Astrocyte of the cerebellum (primary cell): Measurements from ENCODE around the gene PCSK6.
"Not testable (repeated sequence)": the region's sequence is repeated elsewhere in the genome, so short reads cannot be mapped to it uniquely, and the experiment has no call there.

Experiments
- DNase-seq: peaks from one replicate; pipeline ENCODE4 v3.0.0-alpha.2; 2011; ENCODE audit warnings: low read depth
- H3K4me3 ChIP-seq: 2 replicates; pipeline ENCODE4 v1.5.1; 2011; ENCODE audit warnings: mild to moderate bottlenecking, low read depth, low read length, moderate library complexity
- in situ Hi-C: cut with HindIII; loops from 2 replicates; pipeline ENCODE4 v1.10.0; 2017; ENCODE audit warnings: low sequenced_read_pairs
- TF ChIP-seq, protein P1 (sequence below): IDR thresholded peaks from 2 replicates; pipeline ENCODE4 v1.5.1; 2012; ENCODE audit warnings: low read length, low read depth, moderate library complexity, mild to moderate bottlenecking; ENCODE audit errors: missing control alignments

PCSK6 gene

GRCh38 chr15:101296418-101297405 is 192.8 kb downstream of the PCSK6 start:
- peak overlapping the region; percentile 99 for H3K4me3 ChIP-seq
- TF ChIP-seq, protein P1, sequence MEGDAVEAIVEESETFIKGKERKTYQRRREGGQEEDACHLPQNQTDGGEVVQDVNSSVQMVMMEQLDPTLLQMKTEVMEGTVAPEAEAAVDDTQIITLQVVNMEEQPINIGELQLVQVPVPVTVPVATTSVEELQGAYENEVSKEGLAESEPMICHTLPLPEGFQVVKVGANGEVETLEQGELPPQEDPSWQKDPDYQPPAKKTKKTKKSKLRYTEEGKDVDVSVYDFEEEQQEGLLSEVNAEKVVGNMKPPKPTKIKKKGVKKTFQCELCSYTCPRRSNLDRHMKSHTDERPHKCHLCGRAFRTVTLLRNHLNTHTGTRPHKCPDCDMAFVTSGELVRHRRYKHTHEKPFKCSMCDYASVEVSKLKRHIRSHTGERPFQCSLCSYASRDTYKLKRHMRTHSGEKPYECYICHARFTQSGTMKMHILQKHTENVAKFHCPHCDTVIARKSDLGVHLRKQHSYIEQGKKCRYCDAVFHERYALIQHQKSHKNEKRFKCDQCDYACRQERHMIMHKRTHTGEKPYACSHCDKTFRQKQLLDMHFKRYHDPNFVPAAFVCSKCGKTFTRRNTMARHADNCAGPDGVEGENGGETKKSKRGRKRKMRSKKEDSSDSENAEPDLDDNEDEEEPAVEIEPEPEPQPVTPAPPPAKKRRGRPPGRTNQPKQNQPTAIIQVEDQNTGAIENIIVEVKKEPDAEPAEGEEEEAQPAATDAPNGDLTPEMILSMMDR, result no peak
- DNase-seq, result no peak
- in situ Hi-C loops, result loop anchor here (5.0 to 10.0 kb wide), 3 partner anchors 328 to 428 kb away; partner anchors contain the start of genes TARS3 and TM2D3

GRCh38 chr15:101295607-101296161 is 193.8 kb downstream of the PCSK6 start:
- in situ Hi-C loops, result loop anchor here (5.0 to 10.0 kb wide), 3 partner anchors 329 to 429 kb away; partner anchors contain the start of genes TARS3 and TM2D3
- DNase-seq, result no peak
- H3K4me3 ChIP-seq, result peak overlapping the region; percentile 99
- TF ChIP-seq, protein P1, result no peak

GRCh38 chr15:101294731-101295606 is 194.5 kb downstream of the PCSK6 start, which contains the start of gene SNRPA1:
Gene SNRPA1, minus strand, starts transcription at chr15:101295248. Its CDS starts 70 bp downstream, at chr15:101295178.
- in situ Hi-C loops, result loop anchor here (5.0 to 10.0 kb wide), 3 partner anchors 330 to 430 kb away; partner anchors contain the start of genes TARS3 and TM2D3
- DNase-seq, result peak; percentile 85
- peak within 1 kb of the TSS; percentile 99 for H3K4me3 ChIP-seq
- TF ChIP-seq, protein P1, result no peak

GRCh38 chr15:101293122-101293521 is 196.4 kb downstream of the PCSK6 start:
- TF ChIP-seq, protein P1, result no peak
- H3K4me3 ChIP-seq, result peak overlapping the region; percentile 99
- DNase-seq, result no peak
- in situ Hi-C loops, result loop anchor here (10.0 kb wide), 2 partner anchors 332 to 432 kb away; partner anchors contain the start of gene TARS3

GRCh38 chr15:101288905-101289513 is 200.5 kb downstream of the PCSK6 start:
- in situ Hi-C loops, result no loop called here
- DNase-seq, result peak; percentile 19
- no peak overlapping the region for H3K4me3 ChIP-seq
- TF ChIP-seq, protein P1, result peak; percentile 54

GRCh38 chr15:101287342-101287741 is 202.2 kb downstream of the PCSK6 start:
- DNase-seq, H3K4me3 ChIP-seq, in situ Hi-C loops: not testable (repeated sequence)
